Measurements from ENCODE around the gene RBMX2. TPM values are rescaled to one million over a fixed set of nuclear protein-coding genes. Genes with fewer than 3 reads are reported as not detected.

The RBMX2 gene
- total and polyA plus RNA-seq, 2 of the 13 experiments (the other 11 are each of a cell fraction or from before 2014, with no cell fraction given): 13.9 to 24.4 TPM

- TF ChIP-seq PRDM10 (CRISPR knock-in tag; IDR thresholded peaks at IDR 0.05; ENCODE audit: low read depth): no peak
- TF ChIP-seq FLYWCH1 (CRISPR knock-in tag; IDR thresholded peaks at IDR 0.05): no peak
- TF ChIP-seq ZNF776 (CRISPR knock-in tag; IDR thresholded peaks at IDR 0.05): no peak
- TF ChIP-seq GLMP (CRISPR knock-in tag; IDR thresholded peaks at IDR 0.05; ENCODE audit: borderline replicate concordance): no peak
- TF ChIP-seq ARNTL (CRISPR knock-in tag; IDR thresholded peaks at IDR 0.05): no peak
- TF ChIP-seq KIAA2018 (CRISPR knock-in tag; IDR thresholded peaks at IDR 0.05; ENCODE audit: borderline replicate concordance): no peak
- no peak for TF ChIP-seq ZMYM4 (CRISPR knock-in tag; IDR thresholded peaks at IDR 0.05)
- no peak for TF ChIP-seq ZNF441 (CRISPR knock-in tag; IDR thresholded peaks at IDR 0.05; ENCODE audit: borderline replicate concordance)
- no peak for TF ChIP-seq ZFP82 (CRISPR knock-in tag; IDR thresholded peaks at IDR 0.05; ENCODE audit: borderline replicate concordance)
- no peak for TF ChIP-seq ZNF703 (CRISPR knock-in tag; IDR thresholded peaks at IDR 0.05; ENCODE audit: borderline replicate concordance)
- no peak for TF ChIP-seq RAD21 (CRISPR knock-in tag; IDR thresholded peaks at IDR 0.05)
- no peak for TF ChIP-seq NR2C2 (CRISPR knock-in tag; IDR thresholded peaks at IDR 0.05; ENCODE audit: borderline replicate concordance)
Observed at GRCh38 chrX:130385520-130385919, 16.3 kb upstream of the RBMX2 start, which contains the start of gene GPR119 (continued).
